Activated CD8-positive, alpha-beta memory T cell treated with anti-CD3 and anti-CD28 coated beads, Interleukin-2, amount 50 U/mL, for 24 hours (primary cell): ENCODE measurements around the gene TPSAB1.
"Not testable (repeated sequence)": the region's sequence is repeated elsewhere in the genome, so short reads cannot be mapped to it uniquely, and the experiment has no call there.

Experiments
- DNase-seq: peaks from one replicate; pipeline ENCODE4 v3.0.0-alpha.2; 2020; ENCODE audit errors: extremely low read depth

Gene TPSAB1

DNA sequence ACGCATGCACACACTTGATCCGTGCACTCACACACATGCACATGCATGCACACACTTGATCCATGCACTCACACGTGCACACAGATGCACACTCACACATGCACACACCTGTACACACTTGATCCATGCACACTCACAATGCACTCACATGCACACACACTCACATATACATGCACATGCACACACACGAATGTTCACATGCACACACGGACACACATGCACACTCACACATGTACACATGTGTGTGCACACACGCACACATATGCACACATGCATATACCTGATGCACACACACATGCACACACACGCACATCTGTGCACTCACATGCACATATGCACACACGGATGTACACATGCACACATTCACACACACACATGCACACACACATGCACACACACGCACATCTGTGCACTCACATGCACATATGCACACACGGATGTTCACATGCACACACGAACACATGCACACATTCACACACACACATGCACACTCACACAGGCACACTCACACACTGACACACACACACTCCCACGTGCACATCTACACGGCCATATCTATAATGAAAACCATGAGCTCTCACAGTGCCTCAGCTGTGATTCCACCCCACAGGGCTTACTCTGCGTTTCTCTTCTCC is 7.5 kb downstream of the TPSAB1 start:
- DNase-seq = not testable (repeated sequence)

DNA sequence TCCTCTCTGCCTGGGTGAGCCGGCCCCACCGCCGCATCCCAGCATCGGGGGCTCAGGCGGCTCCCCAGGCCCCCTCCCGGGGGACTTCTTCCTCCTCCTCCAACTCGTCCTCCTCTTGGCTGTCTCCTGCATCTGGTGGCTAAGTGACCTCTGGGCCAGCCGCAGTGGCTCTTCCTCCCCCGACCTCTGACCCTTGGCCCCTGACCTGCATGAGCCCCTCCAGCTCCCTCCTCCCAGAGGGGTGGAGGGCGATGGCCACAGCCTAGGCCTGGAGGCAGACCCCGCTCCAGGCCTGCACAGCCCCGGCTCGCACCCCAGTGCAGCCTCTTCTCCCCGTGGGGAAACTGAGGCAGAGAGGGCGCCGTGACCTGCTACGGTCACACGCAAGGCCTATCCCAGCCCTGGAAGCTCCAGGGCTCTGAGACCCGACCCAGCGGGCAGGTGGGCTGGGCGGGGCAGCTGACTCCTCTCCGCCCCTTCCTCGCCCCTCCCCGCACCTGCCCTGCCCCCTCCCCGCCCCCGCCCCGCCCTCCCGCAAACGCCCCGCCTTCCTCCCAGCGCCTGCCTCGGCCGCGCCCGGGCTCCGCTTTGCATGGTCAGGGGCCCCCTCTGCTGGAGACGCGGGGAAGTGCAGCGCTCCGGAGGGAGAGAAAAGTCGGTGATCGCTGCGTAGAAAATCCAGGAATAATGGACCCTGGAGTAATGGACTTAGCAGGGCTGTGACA is 8.7 kb downstream of the TPSAB1 start:
- not testable (repeated sequence) for DNase-seq

DNA sequence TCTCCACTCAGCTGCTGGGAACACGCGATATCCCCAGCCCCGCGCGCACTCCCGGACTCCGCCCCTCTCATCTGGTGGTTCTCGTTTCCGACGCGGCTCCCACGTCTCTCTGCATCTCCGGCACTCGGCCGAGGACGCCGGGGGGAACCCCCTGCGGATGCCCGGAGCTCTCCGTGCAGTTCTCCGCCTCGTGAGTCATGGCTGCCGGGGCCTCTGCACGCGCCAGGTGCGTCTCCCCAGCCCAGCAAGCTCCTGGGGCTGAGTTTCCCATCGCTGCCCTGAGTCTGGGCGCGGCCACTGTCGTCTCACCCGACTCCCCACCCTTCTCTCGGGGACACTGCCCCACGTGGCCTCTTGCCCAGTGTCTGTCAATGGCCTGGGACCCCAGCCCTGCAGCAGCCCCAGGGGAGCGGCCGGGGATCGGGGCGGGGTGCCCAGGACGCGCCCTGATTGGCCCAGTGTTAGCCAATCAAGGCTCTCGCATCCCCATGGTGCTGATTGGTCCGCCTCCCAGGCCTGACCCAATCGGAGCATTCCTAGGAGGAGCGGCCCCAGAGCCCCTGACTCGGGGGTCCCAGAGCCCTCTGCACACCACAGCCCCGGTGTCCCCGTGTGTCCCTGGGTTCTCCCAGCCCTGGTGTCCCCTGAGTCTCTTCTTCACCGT is 13.3 kb downstream of the TPSAB1 start:
- DNase-seq = not testable (repeated sequence)

DNA sequence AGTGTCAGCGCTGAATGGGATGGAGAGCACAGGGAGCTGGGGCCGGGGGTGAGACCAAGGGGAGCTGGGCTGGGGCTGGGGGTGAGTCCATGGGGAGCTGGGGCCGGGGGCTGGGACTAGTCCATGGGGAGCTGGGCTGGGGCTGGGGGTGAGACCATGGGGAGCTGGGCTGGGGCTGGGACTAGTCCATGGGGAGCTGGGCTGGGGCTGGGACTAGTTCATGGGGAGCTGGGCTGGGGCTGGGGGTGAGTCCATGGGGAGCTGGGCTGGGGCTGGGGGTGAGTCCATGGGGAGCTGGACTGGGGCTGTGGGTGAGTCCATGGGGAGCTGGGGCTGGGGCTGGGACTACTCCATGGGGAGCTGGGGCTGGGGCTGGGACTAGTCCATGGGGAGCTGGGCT is 14.3 kb downstream of the TPSAB1 start:
- DNase-seq = not testable (repeated sequence)

DNA sequence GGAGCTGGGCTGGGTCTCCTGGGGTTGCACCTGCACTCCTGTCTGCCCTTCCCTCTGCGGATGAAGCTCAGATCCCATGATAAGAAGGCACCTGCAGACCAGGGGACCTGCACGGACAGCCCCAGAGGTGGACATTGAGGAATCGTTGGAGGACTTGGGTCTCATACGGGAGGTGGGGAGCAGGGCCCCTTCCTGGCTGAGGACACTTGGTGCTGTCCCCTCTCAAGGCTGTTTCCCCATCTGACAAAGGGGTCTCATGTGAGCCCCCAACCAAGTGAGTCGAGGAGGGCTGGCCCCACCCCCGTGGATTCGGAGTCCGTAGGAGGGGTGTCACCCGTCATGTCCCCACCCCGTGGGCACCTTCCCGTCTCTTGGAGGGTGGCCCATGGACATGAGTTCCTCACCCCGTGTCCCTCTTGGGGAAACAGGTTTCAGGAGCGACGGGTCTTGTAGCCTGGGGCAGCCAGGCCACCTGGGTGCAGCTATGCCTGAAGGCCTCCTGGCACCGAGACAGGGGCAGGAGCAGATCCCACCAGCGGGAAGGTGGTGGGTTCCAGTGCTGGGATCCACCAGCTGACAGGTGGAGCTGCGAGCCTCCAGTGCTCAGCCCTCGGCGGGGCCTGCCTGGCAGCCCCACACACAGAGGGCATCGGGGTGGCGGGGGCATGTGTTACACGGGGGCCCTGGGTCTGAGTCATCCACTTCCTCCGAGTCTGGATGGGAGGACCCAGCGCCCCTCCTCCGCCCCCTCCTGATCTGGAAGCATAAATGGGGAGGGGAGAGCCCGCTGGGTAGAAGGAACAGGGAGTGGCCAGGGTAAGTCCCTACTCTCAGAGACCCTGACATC is 15.0 kb downstream of the TPSAB1 start, which contains the start of gene TPSD1:
Gene TPSD1, plus strand, starts transcription at position 794 of the 847 bp plus-strand sequence. CDS start 212 bp downstream, outside the sequence.
- not testable (repeated sequence) for DNase-seq

DNA sequence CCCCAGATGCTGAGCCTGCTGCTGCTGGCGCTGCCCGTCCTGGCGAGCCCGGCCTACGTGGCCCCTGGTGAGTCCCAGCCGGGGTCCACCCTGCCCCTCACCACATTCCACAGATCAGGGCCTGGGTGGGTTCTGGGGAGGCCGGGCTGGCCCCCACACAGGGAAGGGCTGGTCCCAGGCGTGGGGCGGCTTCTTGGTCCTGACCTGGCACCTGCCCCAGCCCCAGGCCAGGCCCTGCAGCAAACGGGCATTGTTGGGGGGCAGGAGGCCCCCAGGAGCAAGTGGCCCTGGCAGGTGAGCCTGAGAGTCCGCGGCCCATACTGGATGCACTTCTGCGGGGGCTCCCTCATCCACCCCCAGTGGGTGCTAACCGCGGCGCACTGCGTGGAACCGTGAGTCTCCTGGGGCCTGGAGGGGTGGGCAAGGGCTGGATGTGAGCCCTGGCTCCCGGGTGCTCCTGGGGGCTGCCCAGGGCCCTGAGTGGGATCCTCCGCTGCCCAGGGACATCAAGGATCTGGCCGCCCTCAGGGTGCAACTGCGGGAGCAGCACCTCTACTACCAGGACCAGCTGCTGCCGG is 15.9 kb downstream of the TPSAB1 start:
- not testable (repeated sequence) for DNase-seq

DNA sequence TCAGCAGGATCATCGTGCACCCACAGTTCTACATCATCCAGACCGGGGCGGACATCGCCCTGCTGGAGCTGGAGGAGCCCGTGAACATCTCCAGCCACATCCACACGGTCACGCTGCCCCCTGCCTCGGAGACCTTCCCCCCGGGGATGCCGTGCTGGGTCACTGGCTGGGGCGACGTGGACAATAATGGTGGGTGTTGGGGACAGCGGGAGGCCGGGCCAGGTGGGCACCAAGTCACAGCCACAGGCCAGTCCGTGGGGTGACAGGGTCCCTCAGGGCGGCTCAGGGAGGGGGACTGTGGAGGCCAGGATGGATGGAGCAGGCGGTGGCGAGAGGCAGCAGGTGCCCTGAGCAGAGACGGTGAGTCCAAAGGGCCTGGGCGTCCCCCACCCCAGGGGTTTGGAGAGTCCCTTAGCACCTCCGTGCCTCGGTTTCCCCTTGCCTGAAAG is 16.4 kb downstream of the TPSAB1 start:
- DNase-seq = no peak

DNA sequence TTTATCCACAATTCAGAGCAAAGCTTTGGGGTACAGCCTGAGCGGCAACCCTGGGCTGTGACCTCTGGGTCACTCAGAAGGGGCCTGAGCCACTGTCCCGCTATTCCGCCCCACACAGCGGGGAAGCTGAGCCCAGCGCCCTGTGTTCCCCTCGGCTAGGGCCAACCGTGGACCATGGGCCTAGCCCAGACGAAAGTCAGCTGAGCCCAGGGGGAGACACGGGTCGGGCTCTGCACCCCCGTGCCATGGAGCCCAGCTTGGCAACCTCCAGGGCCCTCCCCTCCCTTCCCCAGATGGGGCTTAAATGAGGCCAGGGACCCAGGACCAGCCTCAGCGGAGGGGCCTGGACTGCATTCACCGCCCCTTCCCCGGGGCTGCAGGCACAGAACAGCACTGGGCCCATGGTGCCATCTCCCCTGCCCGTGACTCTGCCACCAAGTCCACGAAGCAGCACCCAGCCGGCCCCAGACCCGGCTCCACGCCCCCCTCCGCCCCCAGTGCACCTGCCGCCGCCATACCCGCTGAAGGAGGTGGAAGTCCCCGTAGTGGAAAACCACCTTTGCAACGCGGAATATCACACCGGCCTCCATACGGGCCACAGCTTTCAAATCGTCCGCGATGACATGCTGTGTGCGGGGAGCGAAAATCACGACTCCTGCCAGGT is 17.2 kb downstream of the TPSAB1 start:
- no peak for DNase-seq

DNA sequence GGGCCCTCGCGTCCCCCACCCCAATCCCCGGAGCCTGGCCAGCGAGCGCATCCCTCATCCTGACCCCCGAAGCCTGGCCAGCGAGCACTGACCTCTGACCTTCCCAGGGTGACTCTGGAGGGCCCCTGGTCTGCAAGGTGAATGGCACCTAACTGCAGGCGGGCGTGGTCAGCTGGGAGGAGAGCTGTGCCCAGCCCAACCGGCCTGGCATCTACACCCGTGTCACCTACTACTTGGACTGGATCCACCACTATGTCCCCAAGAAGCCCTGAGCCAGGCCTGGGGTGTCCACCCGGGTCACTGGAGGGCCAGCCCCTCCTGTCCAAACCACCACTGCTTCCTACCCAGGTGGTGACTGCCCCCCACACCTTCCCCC is 17.7 kb downstream of the TPSAB1 start:
- DNase-seq = no peak

DNA sequence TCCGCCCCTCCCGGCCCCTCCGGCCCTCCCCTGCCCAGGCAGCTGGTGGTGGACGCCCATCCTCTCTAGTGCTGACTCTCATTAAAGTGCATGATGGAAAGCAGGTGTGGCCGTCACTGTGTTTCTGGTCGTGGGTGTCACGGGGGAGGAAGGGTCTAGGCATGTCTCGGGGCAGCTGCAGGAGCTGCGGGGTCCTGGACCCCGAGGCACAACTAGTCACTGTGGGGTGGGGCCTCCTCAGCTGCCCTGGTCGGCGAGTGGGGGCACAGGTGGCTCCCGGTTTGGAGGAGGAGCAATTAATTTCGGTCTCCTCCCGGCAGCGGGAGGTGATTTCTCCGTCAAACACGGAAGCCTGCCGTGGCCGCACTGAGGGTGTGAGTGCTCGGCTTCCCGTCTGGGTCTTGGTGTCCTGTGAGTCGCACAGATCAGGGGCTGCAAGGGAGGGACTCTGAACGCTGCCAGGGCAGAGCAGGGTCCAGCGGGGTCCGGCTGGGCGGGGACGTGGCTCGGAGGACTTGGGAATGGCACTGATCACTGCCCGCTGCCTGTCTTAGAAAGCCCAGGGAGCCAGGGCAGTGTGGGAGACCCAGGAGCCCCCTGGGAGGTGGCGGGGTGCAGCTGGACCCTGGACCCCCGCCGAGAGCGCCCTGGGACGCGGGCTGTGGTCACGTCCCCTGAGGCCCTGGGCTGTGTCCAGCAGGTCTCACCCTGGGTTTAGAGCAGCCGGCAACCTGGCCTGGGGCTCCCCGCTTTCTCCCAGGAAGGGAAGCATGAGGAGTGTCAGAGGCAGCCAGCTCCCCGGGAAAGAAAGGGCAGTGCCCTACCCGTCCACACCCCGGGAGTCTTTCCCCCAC is 18.6 kb downstream of the TPSAB1 start:
- DNase-seq = no peak

DNA sequence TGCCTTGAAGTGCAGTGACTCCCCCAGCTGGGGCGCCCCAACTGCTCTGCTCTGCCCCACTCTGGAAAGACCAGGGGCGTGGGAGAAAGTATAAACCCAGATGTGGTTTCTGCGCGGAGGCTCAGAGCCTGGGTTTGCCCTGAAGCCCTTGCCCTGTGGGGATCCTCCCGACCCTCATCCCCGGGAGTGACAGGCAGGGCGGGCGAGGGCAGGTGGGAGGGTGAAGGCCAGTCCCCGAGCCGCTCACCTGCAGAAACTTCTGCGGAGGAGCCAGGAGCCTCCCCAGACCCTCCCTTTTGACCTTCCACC is 19.2 kb downstream of the TPSAB1 start:
- DNase-seq = no peak

DNA sequence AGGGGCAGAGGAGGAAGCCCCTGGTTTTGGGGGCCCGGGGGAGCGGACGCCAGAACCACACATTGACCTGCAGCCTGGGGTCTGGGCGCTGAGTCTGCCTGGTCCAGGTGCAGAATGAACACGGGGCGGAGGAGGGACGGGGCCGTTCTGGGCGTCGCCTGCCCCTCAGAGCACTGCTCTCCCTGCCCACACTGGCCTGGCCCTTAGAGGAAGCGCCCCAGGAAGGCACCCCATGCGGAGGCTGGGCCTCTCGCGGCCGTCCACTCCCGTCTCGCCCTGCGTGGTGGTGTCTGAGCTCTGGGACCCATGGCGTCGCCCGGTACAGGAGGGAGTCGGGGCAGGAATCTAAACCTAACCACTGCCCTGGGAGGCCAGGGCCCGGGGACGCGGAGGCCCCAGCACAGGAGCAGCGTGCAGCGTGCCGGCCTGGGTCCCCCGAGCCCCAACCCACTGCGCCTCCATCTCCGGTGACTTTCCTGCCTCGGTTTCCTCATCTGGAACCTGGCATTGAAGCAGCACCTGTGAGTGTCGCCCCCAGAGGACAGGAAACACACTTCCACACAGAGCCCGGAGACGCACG is 19.7 kb downstream of the TPSAB1 start:
- DNase-seq = no peak

DNA sequence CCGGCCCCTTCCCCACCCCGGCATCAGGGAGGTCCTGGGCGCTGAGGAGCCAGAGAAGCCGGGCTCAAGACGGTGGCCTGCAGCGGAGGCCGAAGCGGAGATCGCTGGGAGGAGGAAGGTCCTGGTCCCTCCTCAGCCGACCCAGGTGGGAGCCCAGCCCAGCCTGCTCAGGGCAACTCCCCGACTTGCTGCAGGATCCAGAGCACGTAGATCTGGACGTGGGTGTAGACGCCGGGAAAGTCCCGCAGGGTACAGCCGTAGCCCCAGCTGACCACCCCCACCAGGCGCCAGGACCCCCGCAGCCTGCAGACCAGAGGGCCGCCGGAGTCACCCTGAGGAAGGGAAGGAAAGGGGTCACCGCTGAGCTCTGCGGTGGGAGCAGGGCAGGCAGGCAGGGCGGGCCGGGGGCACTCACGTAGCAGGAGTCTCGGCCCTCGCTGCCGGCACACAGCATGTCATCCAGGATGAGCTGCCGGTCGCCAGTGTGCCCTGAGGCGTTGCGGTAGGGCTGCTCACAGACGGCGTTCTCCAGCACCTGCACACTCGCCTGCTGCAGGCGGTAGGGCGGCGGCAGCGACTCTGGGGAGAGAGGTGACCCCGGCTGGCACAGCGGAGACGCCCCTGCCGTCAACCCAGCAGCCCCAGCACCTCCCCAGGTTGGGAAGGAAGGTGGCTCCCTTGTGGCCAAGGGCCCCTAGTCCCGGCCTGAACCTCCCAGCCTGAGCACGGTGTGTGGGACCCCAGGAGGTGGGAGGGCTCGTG is 20.8 kb downstream of the TPSAB1 start:
- no peak for DNase-seq

DNA sequence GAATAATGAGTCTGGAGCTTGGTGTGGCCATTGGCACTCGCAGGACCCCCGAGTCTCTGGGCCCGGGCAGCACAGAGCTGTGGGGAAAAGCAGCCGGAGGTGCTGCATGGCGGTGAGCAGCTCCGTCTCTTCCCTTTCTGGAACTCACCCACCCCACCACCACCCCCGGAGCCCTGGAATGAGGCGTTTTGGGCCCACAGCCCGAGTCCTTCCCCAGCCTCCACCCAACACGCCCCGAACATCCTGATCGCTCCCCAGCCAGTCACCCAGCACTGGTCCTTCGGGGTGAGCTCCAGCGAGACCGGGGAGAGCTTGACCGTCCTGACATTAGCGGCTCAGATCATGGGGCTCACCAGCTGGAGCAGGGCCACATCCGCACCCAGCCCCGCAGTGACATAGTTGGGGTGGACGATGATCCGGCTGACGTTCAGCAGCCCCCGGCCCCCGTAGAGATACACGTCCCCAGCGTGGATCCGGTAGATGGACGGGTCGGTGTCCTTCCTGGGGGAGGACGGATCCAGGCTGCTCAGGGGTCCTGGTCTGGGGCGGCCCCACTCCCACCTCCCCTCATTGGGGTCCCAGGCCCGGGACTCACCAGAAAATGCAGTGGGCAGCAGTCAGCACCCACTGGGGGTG is 21.8 kb downstream of the TPSAB1 start:
- DNase-seq = no peak

DNA sequence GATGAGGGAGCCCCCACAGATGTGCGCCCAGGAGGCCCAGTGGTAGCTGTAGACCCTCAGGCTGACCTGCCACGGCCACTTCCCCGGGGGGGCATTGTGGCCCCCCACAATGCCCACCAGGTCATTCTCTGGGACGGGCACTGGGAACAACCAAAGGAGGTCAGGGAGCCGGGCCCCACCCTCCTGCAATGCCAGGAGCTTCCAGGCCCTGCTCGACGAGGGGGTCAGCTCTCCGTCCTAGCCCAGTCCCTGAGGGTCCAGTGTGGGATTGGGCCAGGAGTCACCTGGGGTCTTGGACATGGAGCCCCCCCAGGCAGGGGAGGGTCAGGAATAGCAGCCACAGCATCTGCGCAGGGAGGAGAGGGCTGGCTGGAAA is 22.3 kb downstream of the TPSAB1 start:
- DNase-seq = no peak

DNA sequence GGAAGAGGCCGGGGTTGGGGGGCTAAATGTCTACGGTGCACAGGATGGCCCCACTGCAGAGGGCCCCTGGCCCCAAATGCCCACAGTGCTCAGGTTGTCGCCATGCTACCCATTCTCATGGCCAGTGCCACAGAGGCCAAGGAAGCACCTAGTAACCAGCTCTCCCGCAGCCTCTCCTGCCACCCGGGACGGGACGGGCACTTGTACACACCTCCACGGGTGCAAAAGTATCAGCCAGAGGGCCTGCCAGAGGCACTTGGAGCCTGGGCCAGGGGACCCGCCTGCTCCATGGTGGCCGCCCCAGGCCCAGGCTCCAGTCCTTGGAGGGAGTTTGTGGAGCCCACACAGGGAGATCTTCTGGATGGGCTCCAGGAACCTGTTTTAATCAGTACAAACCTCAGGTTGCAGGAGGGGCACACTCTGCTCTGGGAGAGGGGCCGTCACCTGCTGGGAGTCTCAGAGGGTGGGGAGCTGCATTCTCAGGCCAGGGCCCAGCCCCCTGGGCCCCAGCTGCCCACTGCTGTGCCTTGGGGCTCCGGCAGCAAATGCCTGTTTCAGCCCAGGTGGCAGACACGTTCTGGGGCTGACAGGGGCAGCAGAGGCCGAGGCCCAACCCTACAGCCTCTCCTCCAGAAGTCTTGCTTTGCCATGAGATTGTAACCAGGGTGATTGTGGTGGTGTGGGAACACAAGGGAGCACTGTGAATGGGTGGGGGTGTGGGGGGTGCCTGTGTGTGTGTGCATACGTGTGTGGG is 23.3 kb downstream of the TPSAB1 start:
- DNase-seq = no peak

DNA sequence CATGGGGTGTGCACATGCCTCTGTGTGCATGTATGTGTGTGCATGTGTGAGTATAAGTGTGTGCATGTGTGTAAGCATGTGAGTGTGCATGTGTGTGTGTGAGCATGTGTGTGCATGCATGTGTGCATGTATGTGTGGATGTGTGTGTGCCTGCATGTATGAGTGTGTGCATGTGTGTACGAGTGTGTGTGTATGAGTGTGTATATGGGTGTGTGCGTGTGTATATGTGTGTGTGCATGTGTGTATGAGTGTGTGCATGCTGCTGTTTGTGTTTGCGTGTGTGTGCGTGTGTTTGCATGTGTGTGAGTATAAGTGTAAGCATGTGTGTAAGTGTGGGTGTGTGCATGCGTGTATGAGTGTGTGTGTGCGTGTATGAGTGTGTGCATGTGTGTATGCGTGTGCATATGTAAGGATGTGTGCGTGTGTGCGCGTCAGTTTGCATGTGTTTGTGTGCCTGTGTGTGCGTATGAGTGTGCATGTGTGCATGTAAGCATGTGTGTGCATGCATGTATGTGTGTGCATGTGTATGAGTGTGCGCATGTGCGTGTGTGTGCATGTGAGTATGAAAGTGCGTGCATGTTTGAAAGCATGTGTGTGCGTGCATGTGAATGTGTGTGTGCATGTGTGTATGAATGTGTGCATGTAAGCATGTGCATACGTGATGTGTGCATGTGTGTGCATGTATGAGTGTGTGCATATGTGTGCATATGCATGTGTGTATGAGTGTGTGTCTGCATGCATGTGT is 24.0 kb downstream of the TPSAB1 start:
- no peak for DNase-seq
